GM10248 (cell line): ENCODE measurements around the gene ST3GAL4.

Source experiments
- CTCF ChIA-PET: fragments of 300-600 bp; sonication (Branson Sonifier 250); formaldehyde crosslinking; extraction: SDS; loops from one replicate; lab custom pipeline; 2021; ENCODE audit warnings: antibody characterized with exemption; lab: Yijun Ruan, JAX
- POLR2A ChIA-PET: fragments of 350-650 bp; sonication (Branson Sonifier 250); formaldehyde crosslinking; extraction: SDS; loops from one replicate; lab custom pipeline; 2020; ENCODE audit warnings: antibody characterized with exemption; lab: Yijun Ruan, JAX
- DNase-seq: peaks from one replicate; pipeline ENCODE4 v3.0.0; 2012; ENCODE audit errors: extremely low spot score
- CTCF ChIP-seq: IDR thresholded peaks from 2 replicates; pipeline ENCODE4 v1.5.1; 2012; ENCODE audit warnings: mild to moderate bottlenecking, low read depth; ENCODE audit errors: extremely low read depth, missing control alignments, control extremely low read depth

The ST3GAL4 gene

GRCh38 chr11:126460417-126461095 lies 105.1 kb downstream of the ST3GAL4 start:
- TF ChIP-seq CTCF: no peak
- DNase-seq: no peak
- ChIA-PET CTCF (interaction anchor here (11.4 kb wide), 1 partner anchor 20 kb away, joined by 72 read pairs; no protein-coding TSS in a partner anchor), POLR2A (no interaction called here)

GRCh38 chr11:126461096-126461440 lies 105.6 kb downstream of the ST3GAL4 start:
- ChIA-PET CTCF (interaction anchor here (11.4 kb wide), 1 partner anchor 19 kb away, joined by 72 read pairs; no protein-coding TSS in a partner anchor), POLR2A (no interaction called here)
- DNase-seq: no peak
- no peak for TF ChIP-seq CTCF

- POLR2A ChIA-PET: no interaction called here
- DNase-seq: no peak
- CTCF ChIA-PET: interaction anchor here (11.4 kb wide), 1 partner anchor 18 kb away, joined by 72 read pairs; no protein-coding TSS in a partner anchor
- no peak for TF ChIP-seq CTCF
Observed at GRCh38 chr11:126461996-126462395, 106.5 kb downstream of the ST3GAL4 start.

GRCh38 chr11:126462422-126462821 lies 106.9 kb downstream of the ST3GAL4 start:
- no peak for DNase-seq
- POLR2A ChIA-PET: no interaction called here
- CTCF ChIA-PET: interaction anchor here (11.4 kb wide), 1 partner anchor 18 kb away, joined by 72 read pairs; no protein-coding TSS in a partner anchor
- TF ChIP-seq CTCF: no peak
